Neural progenitor cell (in vitro differentiated cells): Measurements from ENCODE around the gene CHRNE.

Experiments used
- EZH2 ChIP-seq: fragments of 200-600 bp; sonication (generic); IDR thresholded peaks from 2 replicates; pipeline ENCODE4 v1.6.1; 2017; ENCODE audit warnings: antibody characterized with exemption, mild to moderate bottlenecking, moderate library complexity
- EZH2phosphoT487 ChIP-seq: fragments of 200-600 bp; sonication (generic); IDR thresholded peaks from 2 replicates; pipeline ENCODE4 v1.6.1; 2017; ENCODE audit warnings: antibody characterized with exemption
- TF ChIP-seq, protein P1 (sequence below): fragments of 200-600 bp; sonication (generic); IDR thresholded peaks from 2 replicates; pipeline ENCODE4 v1.5.1; 2017; ENCODE audit warnings: antibody characterized with exemption, mild to moderate bottlenecking

DNA sequence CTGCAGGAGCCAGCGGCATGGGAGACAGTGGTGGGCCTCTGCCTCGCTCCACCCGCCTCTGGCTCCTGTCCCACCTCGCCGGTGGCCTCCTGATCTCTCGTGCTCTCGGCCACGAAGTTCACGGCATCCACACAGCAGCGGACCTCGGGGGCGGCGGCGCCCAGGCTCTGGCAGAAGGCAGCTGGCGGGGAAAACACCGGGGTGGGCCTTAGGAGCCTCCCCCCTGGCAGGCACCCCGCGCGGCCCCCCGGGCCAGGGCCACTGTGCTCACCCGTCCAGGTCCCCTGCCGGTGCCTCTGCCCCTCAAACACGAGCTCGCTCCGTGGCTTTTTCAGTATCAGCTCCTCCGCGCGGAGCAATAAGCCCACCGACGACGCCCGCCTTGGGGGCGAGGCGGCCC is 4.0 kb downstream of the CHRNE start:
- TF ChIP-seq EZH2 (no peak), EZH2phosphoT487 (no peak)
- TF ChIP-seq, protein P1, sequence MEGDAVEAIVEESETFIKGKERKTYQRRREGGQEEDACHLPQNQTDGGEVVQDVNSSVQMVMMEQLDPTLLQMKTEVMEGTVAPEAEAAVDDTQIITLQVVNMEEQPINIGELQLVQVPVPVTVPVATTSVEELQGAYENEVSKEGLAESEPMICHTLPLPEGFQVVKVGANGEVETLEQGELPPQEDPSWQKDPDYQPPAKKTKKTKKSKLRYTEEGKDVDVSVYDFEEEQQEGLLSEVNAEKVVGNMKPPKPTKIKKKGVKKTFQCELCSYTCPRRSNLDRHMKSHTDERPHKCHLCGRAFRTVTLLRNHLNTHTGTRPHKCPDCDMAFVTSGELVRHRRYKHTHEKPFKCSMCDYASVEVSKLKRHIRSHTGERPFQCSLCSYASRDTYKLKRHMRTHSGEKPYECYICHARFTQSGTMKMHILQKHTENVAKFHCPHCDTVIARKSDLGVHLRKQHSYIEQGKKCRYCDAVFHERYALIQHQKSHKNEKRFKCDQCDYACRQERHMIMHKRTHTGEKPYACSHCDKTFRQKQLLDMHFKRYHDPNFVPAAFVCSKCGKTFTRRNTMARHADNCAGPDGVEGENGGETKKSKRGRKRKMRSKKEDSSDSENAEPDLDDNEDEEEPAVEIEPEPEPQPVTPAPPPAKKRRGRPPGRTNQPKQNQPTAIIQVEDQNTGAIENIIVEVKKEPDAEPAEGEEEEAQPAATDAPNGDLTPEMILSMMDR = no peak
